PC-9 (cell line): ENCODE results near the gene ZNF408. TPM values are rescaled to one million over a fixed set of nuclear protein-coding genes. Genes with fewer than 3 reads are reported as not detected.

ENCODE experiments used
- BruUV-seq: library from RNA; stranded (reverse); fragments of 400-500 nt; replicated peaks from 2 replicates; lab custom pipeline; 2021; lab: Mats Ljungman, UMichigan
- CTCF ChIA-PET: fragments of 300-600 bp; sonication (Branson Sonifier 250); formaldehyde crosslinking; loops from one replicate; lab custom pipeline; 2022; ENCODE audit warnings: antibody characterized with exemption; lab: Charles Lee
- POLR2A ChIA-PET: fragments of 300-600 bp; sonication (Branson Sonifier 250); formaldehyde crosslinking; loops from one replicate; lab custom pipeline; 2022; ENCODE audit warnings: antibody characterized with exemption; ENCODE audit not compliant: unreplicated experiment; lab: Charles Lee
- DNase-seq, 2 experiments: peaks; one replicate each; pipeline versions ENCODE4 v3.0.0 to v3.0.0-alpha.2; 2015 to 2022; ENCODE audit warnings: mixed read lengths in 1 of 2
- H2AFZ ChIP-seq: fragments of 200-600 bp; sonication (generic); 2 replicates; pipeline ENCODE4 v1.8.1; 2017; ENCODE audit warnings: antibody characterized with exemption
- H3F3A ChIP-seq: fragments of 200-600 bp; sonication (generic); 2 replicates; pipeline ENCODE4 v1.8.1; 2017; ENCODE audit warnings: antibody characterized with exemption, mild to moderate bottlenecking, low read depth; ENCODE audit not compliant: insufficient read depth
- H3K27ac ChIP-seq: fragments of 200-600 bp; sonication (generic); 2 replicates; pipeline ENCODE4 v1.6.1; 2016; ENCODE audit warnings: mixed run types
- H3K27me3 ChIP-seq: fragments of 200-600 bp; sonication (generic); 2 replicates; pipeline ENCODE4 v1.6.1; 2016; ENCODE audit warnings: low read depth, mixed run types; ENCODE audit not compliant: insufficient read depth
- H3K36me3 ChIP-seq: fragments of 200-600 bp; sonication (generic); 2 replicates; pipeline ENCODE4 v1.6.1; 2016; ENCODE audit warnings: low read depth, mixed run types
- H3K4me1 ChIP-seq: fragments of 200-600 bp; sonication (generic); replicated peaks from 2 replicates; pipeline ENCODE4 v1.6.1; 2016; ENCODE audit warnings: mixed run types; ENCODE audit not compliant: insufficient read depth
- H3K4me2 ChIP-seq: fragments of 200-600 bp; sonication (generic); 2 replicates; pipeline ENCODE4 v1.6.1; 2017; ENCODE audit warnings: mixed run types
- H3K4me3 ChIP-seq: fragments of 200-600 bp; sonication (generic); 2 replicates; pipeline ENCODE4 v1.6.1; 2016; ENCODE audit warnings: mixed run types
- H3K79me2 ChIP-seq: fragments of 200-600 bp; sonication (generic); 2 replicates; pipeline ENCODE4 v1.6.1; 2017; ENCODE audit warnings: low read depth, mixed run types
- H3K9me2 ChIP-seq: fragments of 200-600 bp; sonication (generic); 2 replicates; pipeline ENCODE4 v1.8.1; 2017; ENCODE audit warnings: mild to moderate bottlenecking; ENCODE audit not compliant: insufficient read depth
- H3K9me3 ChIP-seq: fragments of 200-600 bp; sonication (generic); 2 replicates; pipeline ENCODE4 v1.8.1; 2016; ENCODE audit warnings: low read depth; ENCODE audit not compliant: insufficient read depth
- H4K20me1 ChIP-seq: fragments of 200-600 bp; sonication (generic); 2 replicates; pipeline ENCODE4 v1.8.1; 2017; ENCODE audit not compliant: insufficient read depth
- EZH2 ChIP-seq: fragments of 200-600 bp; sonication (generic); IDR thresholded peaks from 2 replicates; pipeline ENCODE4 v1.8.0; 2017; ENCODE audit warnings: antibody characterized with exemption, low read depth
- intact Hi-C: fragments of 100-400 bp; cut with micrococcal nuclease; formaldehyde crosslinking; loops from one replicate; pipeline ENCODE4 v1.10.0; 2022; ENCODE audit not compliant: unreplicated experiment
- total RNA-seq: library from RNA; stranded (reverse); gene quantifications from 2 replicates; pipeline ENCODE4 v1.2.3, GENCODE V29; 2021
- TF ChIP-seq, protein P1 (sequence below): fragments of 200-600 bp; sonication (generic); conservative IDR thresholded peaks from 2 replicates; pipeline ENCODE4 v1.6.1; 2017; ENCODE audit warnings: mixed run types, antibody characterized with exemption, mild to moderate bottlenecking, moderate library complexity

ZNF408 gene
- total RNA-seq, 1 experiment from 2014 or later: 13.8 TPM

DNA sequence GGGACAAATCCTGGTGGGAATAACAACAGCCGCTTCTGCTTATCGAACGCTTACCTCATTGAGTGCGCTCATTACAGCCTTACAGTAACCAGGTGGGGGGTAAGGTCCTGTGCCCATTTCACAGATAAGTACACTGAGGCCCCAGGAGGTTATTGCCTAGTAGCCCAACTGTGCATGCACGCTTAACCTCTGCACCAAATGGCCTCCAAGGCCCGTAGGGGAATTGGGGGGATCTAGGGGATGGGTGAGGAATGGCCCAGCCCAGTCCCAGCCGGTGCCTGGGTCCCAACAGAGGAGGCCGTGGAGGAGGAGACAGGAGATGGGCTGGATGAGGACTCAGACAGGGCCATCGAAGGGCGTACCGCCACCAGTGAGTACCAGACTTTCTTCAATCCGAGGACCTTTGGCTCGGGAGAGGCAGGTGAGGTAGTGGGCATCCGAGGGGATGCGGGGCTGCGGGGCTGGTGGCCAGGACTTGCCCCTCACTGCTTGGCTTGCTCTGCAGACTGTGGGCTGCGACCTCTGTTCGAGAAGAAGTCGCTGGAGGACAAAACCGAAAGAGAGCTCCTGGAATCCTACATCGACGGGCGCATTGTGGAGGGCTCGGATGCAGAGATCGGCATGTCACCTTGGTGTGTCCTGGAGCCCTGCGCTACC, 25.5 kb downstream of the ZNF408 start:
- Histone ChIP-seq H3K4me2 (no peak overlapping the region), H3K4me1 (no peaks in the 10 kb centered on the region), H3K36me3 (no peaks in the 10 kb centered on the region), H3K4me3 (no peak overlapping the region), H3F3A (no peaks in the 10 kb centered on the region), H3K27me3 (no peaks in the 10 kb centered on the region), H3K9me2 (no peaks in the 10 kb centered on the region), H3K79me2 (no peaks in the 10 kb centered on the region), H3K27ac (no peak overlapping the region), H3K9me3 (no peaks in the 10 kb centered on the region), H2AFZ (no peak overlapping the region), H4K20me1 (no peaks in the 10 kb centered on the region)
- no TSS peak for BruUV-seq
- TF ChIP-seq, protein P1, sequence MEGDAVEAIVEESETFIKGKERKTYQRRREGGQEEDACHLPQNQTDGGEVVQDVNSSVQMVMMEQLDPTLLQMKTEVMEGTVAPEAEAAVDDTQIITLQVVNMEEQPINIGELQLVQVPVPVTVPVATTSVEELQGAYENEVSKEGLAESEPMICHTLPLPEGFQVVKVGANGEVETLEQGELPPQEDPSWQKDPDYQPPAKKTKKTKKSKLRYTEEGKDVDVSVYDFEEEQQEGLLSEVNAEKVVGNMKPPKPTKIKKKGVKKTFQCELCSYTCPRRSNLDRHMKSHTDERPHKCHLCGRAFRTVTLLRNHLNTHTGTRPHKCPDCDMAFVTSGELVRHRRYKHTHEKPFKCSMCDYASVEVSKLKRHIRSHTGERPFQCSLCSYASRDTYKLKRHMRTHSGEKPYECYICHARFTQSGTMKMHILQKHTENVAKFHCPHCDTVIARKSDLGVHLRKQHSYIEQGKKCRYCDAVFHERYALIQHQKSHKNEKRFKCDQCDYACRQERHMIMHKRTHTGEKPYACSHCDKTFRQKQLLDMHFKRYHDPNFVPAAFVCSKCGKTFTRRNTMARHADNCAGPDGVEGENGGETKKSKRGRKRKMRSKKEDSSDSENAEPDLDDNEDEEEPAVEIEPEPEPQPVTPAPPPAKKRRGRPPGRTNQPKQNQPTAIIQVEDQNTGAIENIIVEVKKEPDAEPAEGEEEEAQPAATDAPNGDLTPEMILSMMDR: no peak
- TF ChIP-seq EZH2: no peak
- no peak for DNase-seq
- intact Hi-C loops: no loop called here
- ChIA-PET POLR2A (no interaction called here), CTCF (no interaction called here)

DNA sequence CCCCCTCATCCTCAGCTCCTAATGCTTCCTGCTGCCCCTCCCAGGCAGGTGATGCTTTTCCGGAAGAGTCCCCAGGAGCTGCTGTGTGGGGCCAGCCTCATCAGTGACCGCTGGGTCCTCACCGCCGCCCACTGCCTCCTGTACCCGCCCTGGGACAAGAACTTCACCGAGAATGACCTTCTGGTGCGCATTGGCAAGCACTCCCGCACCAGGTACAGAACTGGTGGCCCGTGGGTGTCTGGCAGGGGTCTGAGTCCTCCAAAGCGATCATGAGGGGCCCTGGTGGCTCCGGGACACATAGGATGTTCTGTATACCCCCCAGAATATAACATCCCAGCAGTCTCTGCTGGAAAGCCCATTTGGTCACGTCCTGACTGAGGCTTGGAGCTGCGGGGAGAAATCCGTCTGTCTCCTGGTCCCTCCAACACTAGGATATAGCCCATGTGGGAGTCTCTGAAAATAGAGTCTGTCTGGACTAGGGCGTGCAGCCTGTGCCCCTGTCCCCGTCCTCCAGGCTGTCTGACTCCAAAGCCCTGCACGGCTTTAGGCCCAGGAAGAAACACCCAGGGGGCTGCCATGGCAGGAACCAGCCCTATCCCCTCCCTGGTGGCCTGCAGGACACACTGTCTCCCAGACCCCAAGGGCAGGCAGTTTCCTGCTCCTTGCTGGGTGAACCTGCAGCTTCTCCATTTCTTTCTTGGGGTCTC, 27.3 kb downstream of the ZNF408 start:
- no peaks in the 10 kb centered on the region for H3K27me3 ChIP-seq
- H3K36me3 ChIP-seq: no peaks in the 10 kb centered on the region
- no peak overlapping the region for H3K4me2 ChIP-seq
- no peaks in the 10 kb centered on the region for H3K9me3 ChIP-seq
- BruUV-seq: no TSS peak
- no peaks in the 10 kb centered on the region for H3F3A ChIP-seq
- DNase-seq: no peak
- no peak overlapping the region for H3K27ac ChIP-seq
- POLR2A ChIA-PET: no interaction called here
- H3K4me1 ChIP-seq: no peaks in the 10 kb centered on the region
- H3K9me2 ChIP-seq: no peaks in the 10 kb centered on the region
- H4K20me1 ChIP-seq: no peaks in the 10 kb centered on the region
- no peak overlapping the region for H2AFZ ChIP-seq
- H3K4me3 ChIP-seq: no peak overlapping the region
- CTCF ChIA-PET: no interaction called here
- H3K79me2 ChIP-seq: no peaks in the 10 kb centered on the region
- no peak for TF ChIP-seq EZH2
- intact Hi-C loops: no loop called here

DNA sequence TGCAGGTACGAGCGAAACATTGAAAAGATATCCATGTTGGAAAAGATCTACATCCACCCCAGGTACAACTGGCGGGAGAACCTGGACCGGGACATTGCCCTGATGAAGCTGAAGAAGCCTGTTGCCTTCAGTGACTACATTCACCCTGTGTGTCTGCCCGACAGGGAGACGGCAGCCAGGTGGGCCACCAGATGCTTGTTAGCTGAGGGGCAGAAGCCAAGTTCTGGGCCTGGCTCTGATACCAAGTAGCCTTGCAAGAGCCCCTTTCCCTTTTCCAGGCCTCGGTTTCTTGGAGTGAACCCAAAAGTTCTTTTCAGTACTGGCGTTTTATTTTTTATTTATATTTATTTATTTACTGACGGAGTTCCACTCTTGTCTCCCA, 27.8 kb downstream of the ZNF408 start:
- Histone ChIP-seq H3F3A (no peaks in the 10 kb centered on the region), H2AFZ (no peak overlapping the region), H4K20me1 (no peaks in the 10 kb centered on the region), H3K4me2 (no peak overlapping the region), H3K4me1 (no peaks in the 10 kb centered on the region), H3K9me2 (no peaks in the 10 kb centered on the region), H3K79me2 (no peaks in the 10 kb centered on the region), H3K4me3 (no peak overlapping the region), H3K36me3 (no peaks in the 10 kb centered on the region), H3K9me3 (no peaks in the 10 kb centered on the region), H3K27ac (no peak overlapping the region), H3K27me3 (no peaks in the 10 kb centered on the region)
- ChIA-PET POLR2A (no interaction called here), CTCF (no interaction called here)
- intact Hi-C loops: no loop called here
- no peak for TF ChIP-seq EZH2
- TF ChIP-seq, protein P1: no peak
- no TSS peak for BruUV-seq
- no peak for DNase-seq
